ENCODE measurements around the gene CELA2B.
"Not testable (repeated sequence)": the region's sequence is repeated elsewhere in the genome, so short reads cannot be mapped to it uniquely, and the experiment has no call there.

Gene CELA2B

GRCh38 chr1:15501208-15502032, 25.5 kb downstream of the CELA2B start:
- DNase-seq = peak; percentile 67

GRCh38 chr1:15504436-15504835, 28.5 kb downstream of the CELA2B start:
- DNase-seq = no peak

GRCh38 chr1:15506831-15507230, 30.9 kb downstream of the CELA2B start:
- no peak for DNase-seq

GRCh38 chr1:15507278-15507677, 31.4 kb downstream of the CELA2B start:
- DNase-seq = no peak

- DNase-seq = no peak
Measured at GRCh38 chr1:15508700-15509487, 33.0 kb downstream of the CELA2B start.

- DNase-seq = no peak
Measured at GRCh38 chr1:15509586-15509985, 33.7 kb downstream of the CELA2B start.

- no peak for DNase-seq
Measured at GRCh38 chr1:15510611-15511405, 34.9 kb downstream of the CELA2B start.

GRCh38 chr1:15513192-15513591, 37.3 kb downstream of the CELA2B start:
- no peak for DNase-seq

GRCh38 chr1:15513919-15514318, 38.0 kb downstream of the CELA2B start:
- no peak for DNase-seq

- DNase-seq = not testable (repeated sequence)
Measured at GRCh38 chr1:15514557-15514956, 38.7 kb downstream of the CELA2B start.

- DNase-seq = peak; percentile 57
Measured at GRCh38 chr1:15515022-15515663, 39.2 kb downstream of the CELA2B start.

GRCh38 chr1:15519625-15520024, 43.7 kb downstream of the CELA2B start:
- DNase-seq = no peak

GRCh38 chr1:15521206-15521906, 45.5 kb downstream of the CELA2B start:
- DNase-seq = not testable (repeated sequence)

- no peak for DNase-seq
Measured at GRCh38 chr1:15522551-15522950, 46.6 kb downstream of the CELA2B start.

- no peak for DNase-seq
Measured at GRCh38 chr1:15523104-15524020, 47.5 kb downstream of the CELA2B start.

- DNase-seq = no peak
Measured at GRCh38 chr1:15524021-15524282, 48.0 kb downstream of the CELA2B start, which contains the start of gene CASP9. TSS of gene CASP9 (minus strand) at chr1:15524215. CDS start at chr1:15524200, 15 bp downstream.

GRCh38 chr1:15524283-15525049, 48.6 kb downstream of the CELA2B start:
- DNase-seq = peak; percentile 100

GRCh38 chr1:15525050-15526020, 49.4 kb downstream of the CELA2B start:
- DNase-seq = no peak

- no peak for DNase-seq
Measured at GRCh38 chr1:15526021-15526489, 50.2 kb downstream of the CELA2B start.

Data from activated CD4-positive, alpha-beta T cell treated with anti-CD3 and anti-CD28 coated beads, Interleukin-2, amount 50 U/mL, for 16 hours (primary cell).